ENCODE data around the gene LIPE.

LIPE gene

DNA sequence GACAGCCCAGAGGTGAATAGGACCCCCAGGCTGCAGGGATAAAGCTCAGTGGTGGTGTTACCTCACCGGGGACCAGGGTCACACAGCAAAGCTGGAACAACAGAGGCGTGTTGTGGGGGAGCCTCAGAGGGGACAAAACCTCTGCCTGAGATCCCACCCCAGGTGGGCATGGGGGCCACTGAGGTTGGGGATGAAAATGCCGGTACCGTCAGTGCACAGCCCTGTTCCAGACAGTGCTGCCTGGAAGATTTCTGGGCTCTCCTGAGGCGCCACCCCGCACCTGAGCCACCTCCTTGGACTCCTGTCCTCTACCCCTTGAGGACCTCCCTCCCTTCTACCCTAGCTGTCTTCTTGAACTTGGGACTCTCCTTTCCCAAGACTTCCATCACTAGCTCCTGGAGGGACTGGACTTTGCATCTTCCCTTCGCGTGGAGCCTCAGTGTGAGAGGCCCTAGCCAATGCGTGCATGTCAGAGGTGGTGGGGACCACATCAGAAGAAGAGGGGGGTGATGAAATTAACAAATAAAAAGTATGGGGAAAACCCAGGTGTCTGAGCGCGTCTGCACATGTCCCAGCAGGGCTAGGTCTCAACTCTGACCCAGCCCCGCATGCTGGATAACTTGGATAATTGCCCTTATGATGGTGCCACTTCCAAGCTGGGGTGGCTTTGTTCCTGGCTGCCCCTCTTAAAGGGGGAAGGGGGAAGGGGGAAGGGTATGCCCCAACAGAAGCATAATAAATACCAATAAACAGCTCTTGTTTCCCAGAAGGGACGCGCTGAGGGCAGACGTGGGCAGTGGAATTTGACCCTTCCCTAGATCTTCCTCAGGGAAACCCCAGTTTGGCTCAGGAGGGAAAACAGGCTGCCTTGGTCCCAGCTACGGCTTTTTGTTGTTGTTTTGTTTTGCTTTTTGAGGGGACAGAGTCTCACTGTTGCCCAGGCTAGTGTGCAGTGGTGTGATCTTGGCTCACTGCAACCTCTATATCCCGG lies 48.7 kb downstream of the LIPE start:
- no peak for DNase-seq (ENCODE audit: low read depth)

- DNase-seq (ENCODE audit: low read depth), result no peak
Observed at GRCh38 chr19:42376177-42376555, 51.0 kb downstream of the LIPE start.

DNA sequence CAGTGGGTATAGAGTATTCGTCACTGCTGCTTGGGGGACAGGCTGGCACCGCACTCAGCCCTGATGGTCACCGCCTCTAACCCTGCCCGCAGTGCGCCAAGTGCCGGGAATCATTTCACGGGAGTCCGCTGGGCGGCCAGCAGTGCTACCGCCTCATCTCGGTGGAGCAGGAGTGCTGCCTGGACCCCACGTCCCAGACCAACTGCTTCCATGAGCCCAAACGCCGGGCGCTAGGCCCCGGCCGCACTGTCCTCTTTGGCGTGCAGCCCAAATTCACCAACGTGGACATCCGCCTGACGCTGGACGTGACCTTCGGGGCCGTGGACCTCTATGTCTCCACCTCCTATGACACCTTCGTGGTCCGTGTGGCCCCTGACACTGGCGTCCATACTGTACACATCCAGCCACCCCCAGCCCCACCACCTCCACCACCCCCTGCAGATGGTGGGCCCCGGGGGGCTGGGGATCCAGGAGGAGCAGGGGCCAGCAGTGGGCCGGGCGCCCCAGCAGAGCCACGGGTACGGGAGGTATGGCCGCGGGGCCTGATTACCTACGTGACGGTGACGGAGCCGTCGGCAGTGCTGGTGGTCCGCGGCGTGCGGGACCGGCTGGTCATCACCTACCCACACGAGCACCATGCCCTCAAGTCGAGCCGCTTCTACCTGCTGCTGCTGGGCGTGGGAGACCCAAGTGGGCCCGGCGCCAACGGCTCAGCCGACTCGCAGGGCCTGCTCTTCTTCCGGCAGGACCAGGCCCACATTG lies 51.6 kb downstream of the LIPE start:
- DNase-seq (ENCODE audit: low read depth), result no peak

DNA sequence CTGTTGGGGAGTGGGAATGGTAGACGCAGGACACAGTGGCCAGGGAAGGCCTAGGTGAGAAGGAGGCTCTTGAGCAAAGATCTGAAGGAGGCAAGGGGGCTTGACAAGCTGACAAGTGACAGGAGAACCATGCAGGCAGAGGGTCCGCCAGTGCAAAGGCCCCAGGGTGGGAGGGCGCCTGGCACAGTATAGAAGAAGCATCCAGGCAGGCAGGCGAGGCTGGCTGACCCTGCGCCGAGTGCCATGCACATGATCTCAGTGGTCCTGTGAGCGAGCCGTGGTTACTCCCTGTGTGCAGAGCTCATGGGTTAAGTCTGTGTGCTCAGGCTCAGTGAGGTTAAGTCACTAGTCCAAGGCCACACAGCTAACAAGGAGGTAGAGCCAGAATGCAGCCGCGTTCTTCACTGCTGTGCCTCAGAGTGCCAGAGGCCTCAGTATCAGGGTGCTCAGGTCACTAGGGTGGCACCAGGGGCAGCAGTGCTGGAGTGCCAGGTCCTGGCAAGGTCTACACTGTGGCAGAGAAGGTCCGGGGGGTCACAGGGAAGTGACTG lies 52.3 kb downstream of the LIPE start:
- no peak for DNase-seq (ENCODE audit: low read depth)

DNA sequence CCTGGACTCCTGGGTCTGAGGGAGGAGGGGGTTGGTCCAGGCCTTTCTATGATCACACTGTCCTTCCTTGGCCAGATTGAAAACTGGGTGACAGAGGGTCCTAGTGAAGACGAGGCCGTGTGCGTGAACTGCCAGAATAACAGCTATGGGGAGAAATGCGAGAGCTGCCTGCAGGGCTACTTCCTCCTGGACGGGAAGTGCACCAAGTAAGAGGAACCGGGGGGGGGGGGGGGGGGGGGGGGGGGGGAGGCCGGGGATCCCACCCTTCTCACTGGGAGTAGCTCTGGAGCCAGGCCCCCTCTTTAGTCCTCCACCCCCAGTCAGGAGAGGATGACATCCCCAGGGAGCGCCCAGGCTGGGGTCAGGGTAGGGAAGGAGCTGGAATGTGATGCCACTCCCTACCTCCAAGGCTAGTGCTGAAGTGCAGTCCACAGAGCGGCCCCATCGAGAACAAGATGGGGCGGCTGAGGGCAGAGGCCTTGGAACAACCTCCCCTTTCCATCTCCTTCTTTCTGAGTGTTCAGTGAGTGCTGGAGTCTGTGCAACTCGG lies 56.5 kb downstream of the LIPE start:
- DNase-seq (ENCODE audit: low read depth), result no peak

- no peak for DNase-seq (ENCODE audit: low read depth)
Observed at GRCh38 chr19:42370068-42370520, 57.1 kb downstream of the LIPE start.

DNA sequence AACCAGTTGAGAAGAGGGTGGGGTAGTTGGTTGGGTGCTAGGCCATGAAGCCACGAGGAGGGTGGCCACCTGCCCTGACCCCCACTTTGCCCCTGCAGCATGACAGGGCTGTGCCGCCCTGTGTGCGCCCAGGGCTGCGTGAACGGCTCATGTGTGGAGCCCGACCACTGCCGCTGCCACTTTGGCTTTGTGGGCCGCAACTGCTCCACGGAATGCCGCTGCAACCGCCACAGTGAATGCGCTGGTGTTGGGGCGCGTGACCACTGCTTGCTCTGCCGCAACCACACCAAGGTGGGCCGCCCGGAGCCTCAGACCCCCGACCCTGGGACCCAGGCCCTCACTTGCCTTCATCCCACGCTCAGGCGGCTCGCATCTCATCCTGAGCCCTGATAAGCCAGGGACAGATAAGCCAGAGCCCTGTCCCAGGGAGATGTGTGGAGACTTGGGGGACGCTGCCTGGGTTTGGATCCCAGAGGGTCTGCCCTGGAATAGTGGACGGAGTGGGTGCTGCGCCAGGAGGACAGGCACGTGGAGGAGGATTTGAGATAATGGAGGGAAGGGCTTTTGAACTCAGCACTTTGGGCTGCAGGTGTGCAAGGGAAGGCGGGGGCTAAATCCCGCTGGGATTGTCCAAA lies 57.6 kb downstream of the LIPE start:
- no peak for DNase-seq (ENCODE audit: low read depth)

- no peak for DNase-seq (ENCODE audit: low read depth)
Observed at GRCh38 chr19:42368765-42369164, 58.4 kb downstream of the LIPE start.

DNA sequence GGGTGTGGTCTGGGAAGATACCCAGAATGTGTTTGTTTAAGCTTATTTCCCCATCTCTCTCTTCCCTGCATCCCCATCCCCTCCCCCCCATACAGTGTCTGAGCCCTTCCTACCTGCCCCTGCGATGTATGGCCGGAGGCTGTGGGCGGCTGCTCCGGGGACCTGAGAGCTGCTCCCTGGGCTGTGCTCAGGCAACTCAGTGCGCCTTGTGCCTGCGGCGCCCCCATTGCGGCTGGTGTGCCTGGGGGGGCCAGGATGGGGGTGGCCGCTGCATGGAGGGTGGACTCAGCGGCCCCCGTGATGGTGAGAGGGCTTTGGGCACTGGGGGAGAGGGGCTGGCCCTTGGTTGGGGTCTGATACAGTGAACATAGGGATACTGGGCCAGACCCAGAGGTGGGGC lies 58.8 kb downstream of the LIPE start:
- no peak for DNase-seq (ENCODE audit: low read depth)

DNA sequence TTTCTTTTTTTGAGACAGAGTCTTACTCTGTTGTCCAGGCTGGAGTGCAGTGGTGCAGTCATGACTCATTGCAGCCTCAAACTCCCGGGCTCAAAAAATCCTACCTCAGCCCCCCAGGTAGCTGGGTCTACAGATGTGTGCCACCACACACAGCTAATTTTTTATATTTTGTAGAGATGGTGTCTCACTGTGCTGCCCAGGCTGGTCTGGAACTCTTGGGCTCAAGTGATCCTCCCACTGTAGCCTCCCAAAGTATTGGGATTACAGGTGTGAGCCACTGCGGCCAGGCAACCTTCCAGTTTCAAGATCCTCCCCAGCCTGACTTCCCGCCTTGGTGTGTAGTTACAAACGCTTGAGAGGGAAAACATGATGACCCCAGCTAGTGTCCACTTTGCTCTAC lies 59.3 kb downstream of the LIPE start:
- DNase-seq (ENCODE audit: low read depth), result no peak

- DNase-seq (ENCODE audit: low read depth), result no peak
Observed at GRCh38 chr19:42366673-42367072, 60.5 kb downstream of the LIPE start.

DNA sequence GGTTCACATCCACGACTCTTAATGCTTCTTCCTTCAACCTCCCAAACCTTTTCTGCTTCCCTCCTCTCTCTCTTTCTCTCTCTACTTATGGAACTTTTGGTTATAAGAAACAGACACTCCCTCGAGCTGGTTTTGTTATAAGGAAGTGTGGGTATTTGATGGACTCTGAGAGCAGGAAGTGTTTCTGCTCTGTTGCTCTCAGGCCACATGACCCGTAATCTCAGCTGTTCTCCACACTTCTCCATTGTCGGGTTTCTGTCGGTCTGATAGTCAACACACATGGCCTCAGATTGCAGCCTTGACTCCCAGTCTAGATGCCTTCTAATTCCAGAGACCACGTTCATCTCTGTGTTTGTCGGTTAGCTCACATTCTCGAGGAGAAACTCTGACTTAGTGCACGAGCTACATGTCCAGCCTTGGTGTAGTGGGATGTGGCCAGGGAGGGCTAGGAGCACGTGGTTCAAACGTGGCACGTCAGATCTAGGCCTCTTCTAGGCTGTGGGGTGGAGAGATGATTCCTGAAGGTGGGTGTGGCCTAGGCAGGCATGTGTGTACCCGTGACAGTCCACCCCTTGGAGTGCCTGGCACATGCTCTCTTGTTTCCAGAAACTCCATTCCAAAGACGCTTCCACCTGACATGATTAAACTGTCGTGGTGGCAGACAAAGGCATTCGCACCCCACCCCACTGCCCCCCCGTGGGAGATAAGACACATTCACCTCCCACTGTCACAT lies 63.4 kb downstream of the LIPE start:
- no peak for DNase-seq (ENCODE audit: low read depth)

- no peak for DNase-seq (ENCODE audit: low read depth)
Observed at GRCh38 chr19:42362891-42363440, 64.2 kb downstream of the LIPE start.

DNA sequence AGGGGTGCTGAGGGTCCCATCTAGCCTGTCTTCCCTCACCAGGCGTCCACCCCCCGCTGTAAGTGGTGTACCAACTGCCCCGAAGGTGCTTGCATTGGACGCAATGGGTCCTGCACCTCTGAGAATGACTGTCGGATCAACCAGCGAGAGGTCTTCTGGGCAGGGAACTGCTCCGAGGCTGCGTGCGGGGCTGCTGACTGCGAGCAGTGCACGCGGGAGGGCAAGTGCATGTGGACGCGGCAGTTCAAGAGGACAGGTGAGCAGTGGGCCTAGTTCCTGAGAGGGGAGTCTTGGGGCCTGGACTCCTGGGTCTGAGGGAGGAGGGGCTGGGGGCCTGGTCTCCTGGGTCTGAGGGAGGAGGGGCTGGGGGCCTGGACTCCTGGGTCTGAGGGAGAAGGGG lies 64.8 kb downstream of the LIPE start:
- DNase-seq (ENCODE audit: low read depth), result no peak

- no peak for DNase-seq (ENCODE audit: low read depth)
Observed at GRCh38 chr19:42361545-42361910, 65.7 kb downstream of the LIPE start.

GRCh38 chr19:42360787-42361544 lies 66.2 kb downstream of the LIPE start:
- DNase-seq (ENCODE audit: low read depth), result no peak

DNA sequence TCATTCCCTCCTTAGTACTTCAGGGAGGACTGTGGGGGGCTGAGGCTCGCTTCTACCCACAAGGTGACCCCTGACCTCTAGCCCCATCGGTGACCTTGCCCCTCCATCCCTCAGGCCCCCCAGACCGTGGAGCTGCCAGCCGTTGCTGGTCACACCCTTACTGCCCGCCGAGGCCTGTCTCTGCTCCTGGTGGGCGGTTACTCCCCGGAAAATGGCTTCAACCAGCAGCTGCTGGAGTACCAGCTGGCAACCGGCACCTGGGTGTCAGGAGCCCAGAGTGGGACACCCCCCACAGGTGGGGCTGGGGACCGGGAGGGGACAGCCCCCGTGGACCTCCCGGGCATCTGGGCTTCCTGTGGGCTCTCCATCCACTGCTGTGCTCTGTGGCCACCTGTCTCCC lies 69.9 kb downstream of the LIPE start:
- DNase-seq (ENCODE audit: low read depth), result no peak

- no peak for DNase-seq (ENCODE audit: low read depth)
Observed at GRCh38 chr19:42356686-42357085, 70.5 kb downstream of the LIPE start.

GRCh38 chr19:42355896-42356295 lies 71.3 kb downstream of the LIPE start:
- DNase-seq (ENCODE audit: low read depth), result no peak

GRCh38 chr19:42353341-42354015 lies 73.7 kb downstream of the LIPE start:
- DNase-seq (ENCODE audit: low read depth), result no peak
